Liver (tissue), 9 donors: ENCODE data around the gene ADAMTS16. TPM values are rescaled to one million over a fixed set of nuclear protein-coding genes. Genes with fewer than 3 reads are reported as not detected.

Experiments used
- DNase-seq: peaks from one replicate; pipeline ENCODE4 v3.0.0-alpha.2; 2017; ENCODE audit warnings: low spot score
- H3K27ac ChIP-seq, 2 donors: one replicate each; pipeline ENCODE4 v1.7.0; 2013; ENCODE audit warnings: inconsistent platforms in 2 of 2, low read length in 2 of 2, control low read depth in 1 of 2, low read depth in 1 of 2, mild to moderate bottlenecking in 1 of 2
- H3K27me3 ChIP-seq, 4 donors: one replicate each; pipeline versions ENCODE4 v1.6.1 to v1.7.0; 2013; ENCODE audit warnings: low read length in 3 of 4, inconsistent platforms in 1 of 4, mild to moderate bottlenecking in 1 of 4, moderate library complexity in 1 of 4; ENCODE audit not compliant: control insufficient read depth in 4 of 4, insufficient read depth in 4 of 4
- H3K36me3 ChIP-seq, 4 donors: one replicate each; pipeline versions ENCODE4 v1.6.1 to v1.7.0; 2013; ENCODE audit warnings: low read length in 3 of 4, mild to moderate bottlenecking in 3 of 4, low read depth in 1 of 4, moderate library complexity in 1 of 4; ENCODE audit not compliant: control insufficient read depth in 4 of 4, insufficient read depth in 3 of 4
- H3K4me1 ChIP-seq, 4 donors: one replicate each; pipeline versions ENCODE4 v1.6.1 to v1.7.0; 2013; ENCODE audit warnings: low read length in 3 of 4, mild to moderate bottlenecking in 3 of 4, moderate library complexity in 1 of 4; ENCODE audit not compliant: control insufficient read depth in 4 of 4, insufficient read depth in 4 of 4
- H3K4me3 ChIP-seq, 3 donors: one replicate each; pipeline versions ENCODE4 v1.6.1 to v1.7.0; 2013; ENCODE audit warnings: low read length in 3 of 3, control low read depth in 1 of 3, low read depth in 1 of 3, mild to moderate bottlenecking in 1 of 3
- H3K9ac ChIP-seq, 2 donors: one replicate each; pipeline ENCODE4 v1.7.0; 2013; ENCODE audit warnings: low read length in 2 of 2, mild to moderate bottlenecking in 2 of 2, moderate library complexity in 2 of 2, control low read depth in 1 of 2, low read depth in 1 of 2
- H3K9me3 ChIP-seq, 4 donors: one replicate each; pipeline versions ENCODE4 v1.6.1 to v1.7.0; 2013; ENCODE audit warnings: low read length in 3 of 4; ENCODE audit not compliant: control insufficient read depth in 4 of 4
- CTCF ChIP-seq: fragments of 150-350 bp; IDR thresholded peaks from 2 replicates; pipeline ENCODE4 v1.5.1; 2017; ENCODE audit warnings: improper control_type of control experiment, low read depth, low read length; ENCODE audit not compliant: missing input control
- EGR1 ChIP-seq, 2 donors: IDR thresholded peaks; 2 replicates each; pipeline ENCODE4 v1.6.1; 2016 to 2018; ENCODE audit warnings: antibody characterized with exemption in 2 of 2, low read depth in 2 of 2
- FOXA1 ChIP-seq: IDR thresholded peaks from 2 replicates; pipeline ENCODE4 v1.6.1; 2016; ENCODE audit warnings: antibody characterized with exemption
- FOXA2 ChIP-seq: IDR thresholded peaks from 2 replicates; pipeline ENCODE4 v1.6.1; 2016; ENCODE audit warnings: antibody characterized with exemption
- GABPA ChIP-seq, 2 donors: IDR thresholded peaks in 1 of 2; conservative IDR thresholded peaks in 1 of 2; 2 replicates each; pipeline ENCODE4 v1.6.1; 2016; ENCODE audit warnings: antibody characterized with exemption in 2 of 2, mild to moderate bottlenecking in 1 of 2, moderate library complexity in 1 of 2
- HNF4A ChIP-seq, 2 donors: conservative IDR thresholded peaks; 2 replicates each; pipeline ENCODE4 v1.6.1; 2016; ENCODE audit warnings: antibody characterized with exemption in 2 of 2, mild to moderate bottlenecking in 2 of 2
- HNF4G ChIP-seq: IDR thresholded peaks from 2 replicates; pipeline ENCODE4 v1.6.1; 2016; ENCODE audit warnings: antibody characterized with exemption
- JUND ChIP-seq, 2 donors: IDR thresholded peaks; 2 replicates each; pipeline ENCODE4 v1.6.1; 2016; ENCODE audit warnings: antibody characterized with exemption in 2 of 2
- NR2F2 ChIP-seq: IDR thresholded peaks from 2 replicates; pipeline ENCODE4 v1.6.1; 2016; ENCODE audit warnings: antibody characterized with exemption
- RAD21 ChIP-seq, 2 donors: IDR thresholded peaks; 2 replicates each; pipeline ENCODE4 v1.6.1; 2016; ENCODE audit warnings: antibody characterized with exemption in 2 of 2, mild to moderate bottlenecking in 2 of 2
- REST ChIP-seq: IDR thresholded peaks from 2 replicates; pipeline ENCODE4 v1.6.1; 2016; ENCODE audit warnings: antibody characterized with exemption, mild to moderate bottlenecking
- RXRA ChIP-seq, 2 donors: IDR thresholded peaks; 2 replicates each; pipeline ENCODE4 v1.6.1; 2017 to 2018; ENCODE audit warnings: antibody characterized with exemption in 2 of 2, mild to moderate bottlenecking in 1 of 2
- SP1 ChIP-seq: IDR thresholded peaks from 2 replicates; pipeline ENCODE4 v1.6.1; 2018; ENCODE audit warnings: antibody characterized with exemption, mild to moderate bottlenecking
- TAF1 ChIP-seq: conservative IDR thresholded peaks from 2 replicates; pipeline ENCODE4 v1.6.1; 2016; ENCODE audit warnings: antibody characterized with exemption, mild to moderate bottlenecking
- YY1 ChIP-seq: IDR thresholded peaks from 2 replicates; pipeline ENCODE4 v1.6.1; 2016; ENCODE audit warnings: antibody characterized with exemption, mild to moderate bottlenecking
- WGBS: extraction: QIAGEN DNeasy Blood & Tissue Kit; methylation state at CpG from one replicate; pipeline ENCODE4 v1.1.7; 2013; 5-methylcytosine and 5-hydroxymethylcytosine counted together
- polyA plus RNA-seq, 2 donors: library from polyadenylated mRNA; stranded (reverse) in 1 of 2; unstranded in 1 of 2; fragments of 200-250 nt in 1 of 2; fragments of >200 nt in 1 of 2; fragmentation: Nextera tagmentation in 1 of 2; extraction: Ambion mirVana in 1 of 2; gene quantifications; one replicate each; pipeline versions ENCODE4 v1.2.1 to v1.2.3, GENCODE V29; 2013 to 2015
- total RNA-seq, 2 donors: library from RNA; depleted of rRNA; stranded (reverse); fragments of >200 nt; gene quantifications; one replicate each; pipeline ENCODE4 v1.2.3, GENCODE V29; 2014
- TF ChIP-seq, protein P1 (sequence below): IDR thresholded peaks from 2 replicates; pipeline ENCODE4 v1.6.1; 2016; ENCODE audit warnings: antibody characterized with exemption
- TF ChIP-seq, protein P2 (sequence below): IDR thresholded peaks from 2 replicates; pipeline ENCODE4 v1.6.1; 2016; ENCODE audit warnings: antibody characterized with exemption
- TF ChIP-seq, protein P3 (sequence below): IDR thresholded peaks from 2 replicates; pipeline ENCODE4 v1.6.1; 2016; ENCODE audit warnings: antibody characterized with exemption
- donor health status: healthy.
- donor health status: healthy.
- donor health status: healthy.
- donor health status: healthy.
- donor health status: healthy.

ADAMTS16 gene
- total and polyA plus RNA-seq, 4 donors, result under 0.01 to 0.84 TPM; not detected in 2

- TF ChIP-seq, protein P1, sequence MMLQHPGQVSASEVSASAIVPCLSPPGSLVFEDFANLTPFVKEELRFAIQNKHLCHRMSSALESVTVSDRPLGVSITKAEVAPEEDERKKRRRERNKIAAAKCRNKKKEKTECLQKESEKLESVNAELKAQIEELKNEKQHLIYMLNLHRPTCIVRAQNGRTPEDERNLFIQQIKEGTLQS, result no peak
- TF ChIP-seq HNF4A (conservative IDR thresholded peaks at IDR 0.05), result no peak
- TF ChIP-seq FOXA2, result no peak
- TF ChIP-seq EGR1 (IDR thresholded peaks at IDR 0.05; ENCODE audit: low read depth in 2 of 2), result no peak
- no peak for TF ChIP-seq GABPA (IDR thresholded peaks at IDR 0.05 in 1 of 2, conservative IDR thresholded peaks at IDR 0.05 in 1 of 2)
- no peak for TF ChIP-seq JUND (IDR thresholded peaks at IDR 0.05)
- TF ChIP-seq, protein P2, sequence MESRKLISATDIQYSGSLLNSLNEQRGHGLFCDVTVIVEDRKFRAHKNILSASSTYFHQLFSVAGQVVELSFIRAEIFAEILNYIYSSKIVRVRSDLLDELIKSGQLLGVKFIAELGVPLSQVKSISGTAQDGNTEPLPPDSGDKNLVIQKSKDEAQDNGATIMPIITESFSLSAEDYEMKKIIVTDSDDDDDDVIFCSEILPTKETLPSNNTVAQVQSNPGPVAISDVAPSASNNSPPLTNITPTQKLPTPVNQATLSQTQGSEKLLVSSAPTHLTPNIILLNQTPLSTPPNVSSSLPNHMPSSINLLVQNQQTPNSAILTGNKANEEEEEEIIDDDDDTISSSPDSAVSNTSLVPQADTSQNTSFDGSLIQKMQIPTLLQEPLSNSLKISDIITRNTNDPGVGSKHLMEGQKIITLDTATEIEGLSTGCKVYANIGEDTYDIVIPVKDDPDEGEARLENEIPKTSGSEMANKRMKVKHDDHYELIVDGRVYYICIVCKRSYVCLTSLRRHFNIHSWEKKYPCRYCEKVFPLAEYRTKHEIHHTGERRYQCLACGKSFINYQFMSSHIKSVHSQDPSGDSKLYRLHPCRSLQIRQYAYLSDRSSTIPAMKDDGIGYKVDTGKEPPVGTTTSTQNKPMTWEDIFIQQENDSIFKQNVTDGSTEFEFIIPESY, result no peak
- TF ChIP-seq TAF1, result no peak
- TF ChIP-seq RAD21 (IDR thresholded peaks at IDR 0.05), result no peak
- no peak for TF ChIP-seq YY1
- no peak for TF ChIP-seq HNF4G
- TF ChIP-seq, protein P3, sequence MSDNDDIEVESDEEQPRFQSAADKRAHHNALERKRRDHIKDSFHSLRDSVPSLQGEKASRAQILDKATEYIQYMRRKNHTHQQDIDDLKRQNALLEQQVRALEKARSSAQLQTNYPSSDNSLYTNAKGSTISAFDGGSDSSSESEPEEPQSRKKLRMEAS, result no peak
- no peak for TF ChIP-seq REST
- TF ChIP-seq FOXA1, result no peak
- no peak for TF ChIP-seq RXRA (IDR thresholded peaks at IDR 0.05)
- no peak for TF ChIP-seq NR2F2
- no peak for TF ChIP-seq CTCF
- no peak for TF ChIP-seq SP1
- DNase-seq, result no peak
- H3K4me1 ChIP-seq, result peaks cover 0 to 4% (median 0%) of the 10 kb centered on the region in 4 donors
- 88% methylated on average over 10 of the region's 10 CpGs for WGBS
- H3K9me3 ChIP-seq, result no peaks in the 10 kb centered on the region
- H3K27me3 ChIP-seq, result no peaks in the 10 kb centered on the region
- no peak overlapping the region for H3K9ac ChIP-seq
- H3K27ac ChIP-seq, result no peak overlapping the region
- no peaks in the 10 kb centered on the region for H3K36me3 ChIP-seq
- H3K4me3 ChIP-seq, result no peak overlapping the region
Measured at GRCh38 chr5:5353681-5354080, 213.6 kb downstream of the ADAMTS16 start.

DNA sequence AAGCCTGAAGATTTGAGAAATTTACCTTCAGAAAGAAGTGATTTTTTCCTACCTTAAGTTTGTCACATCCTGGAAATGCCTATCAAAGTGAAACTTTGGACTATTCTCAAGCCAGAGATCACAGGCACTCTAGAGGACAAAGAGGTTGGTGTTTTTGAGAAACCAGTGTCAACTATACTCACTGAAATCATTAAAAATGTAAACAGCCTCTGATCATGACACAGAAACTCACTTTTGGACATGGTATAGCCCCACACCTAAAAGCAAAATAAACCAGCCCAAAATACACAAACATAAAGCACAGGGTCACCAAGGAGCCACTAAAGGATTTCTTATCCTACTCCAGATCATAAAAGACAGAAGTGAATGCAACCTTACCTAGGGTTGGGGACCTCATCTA is 216.6 kb downstream of the ADAMTS16 start:
- DNase-seq, result no peak
- Histone ChIP-seq H3K27me3 (no peaks in the 10 kb centered on the region), H3K27ac (no peak overlapping the region), H3K4me3 (no peak overlapping the region), H3K9ac (no peak overlapping the region), H3K36me3 (no peaks in the 10 kb centered on the region), H3K4me1 (peaks cover 5 to 18% (median 10%) of the 10 kb centered on the region in 4 donors), H3K9me3 (no peaks in the 10 kb centered on the region)
- TF ChIP-seq HNF4A (conservative IDR thresholded peaks at IDR 0.05) (peak in 1 of 2 donors; percentile 23), YY1 (no peak)
- TF ChIP-seq, protein P2, result no peak
